GM23248 (cell line): ENCODE data around the gene TASOR2. TPM values are rescaled to one million over a fixed set of nuclear protein-coding genes. Genes with fewer than 3 reads are reported as not detected.

ENCODE experiments used
- DNase-seq: peaks from one replicate; pipeline ENCODE4 v3.0.0-alpha.2; 2015
- H2AFZ ChIP-seq: fragments of 200-600 bp; sonication (generic); 2 replicates; pipeline ENCODE4 v1.6.1; 2016; ENCODE audit warnings: antibody characterized with exemption
- H3F3A ChIP-seq: fragments of 200-600 bp; sonication (generic); 2 replicates; pipeline ENCODE4 v1.6.1; 2016; ENCODE audit warnings: mild to moderate bottlenecking, antibody characterized with exemption, mixed run types; ENCODE audit not compliant: insufficient read depth
- H3K27ac ChIP-seq: fragments of 200-600 bp; sonication (generic); 2 replicates; pipeline ENCODE4 v1.5.1; 2016; ENCODE audit warnings: mild to moderate bottlenecking
- H3K27me3 ChIP-seq: fragments of 200-600 bp; sonication (generic); replicated peaks from 2 replicates; pipeline ENCODE4 v1.6.1; 2016; ENCODE audit warnings: mild to moderate bottlenecking; ENCODE audit not compliant: insufficient read depth
- H3K36me3 ChIP-seq: fragments of 200-600 bp; sonication (generic); 2 replicates; pipeline ENCODE4 v1.6.1; 2016; ENCODE audit warnings: low read depth, mild to moderate bottlenecking
- H3K4me1 ChIP-seq: fragments of 200-600 bp; sonication (generic); 2 replicates; pipeline ENCODE4 v1.6.1; 2016; ENCODE audit warnings: mild to moderate bottlenecking; ENCODE audit not compliant: insufficient read depth
- H3K4me2 ChIP-seq: fragments of 200-600 bp; sonication (generic); one replicate; pipeline ENCODE4 v1.6.1; 2016; ENCODE audit warnings: mild to moderate bottlenecking; ENCODE audit not compliant: unreplicated experiment
- H3K4me3 ChIP-seq: fragments of 200-600 bp; sonication (generic); 2 replicates; pipeline ENCODE4 v1.5.1; 2016; ENCODE audit warnings: mild to moderate bottlenecking
- H3K79me2 ChIP-seq: fragments of 200-600 bp; sonication (generic); 2 replicates; pipeline ENCODE4 v1.6.1; 2016; ENCODE audit warnings: mild to moderate bottlenecking; ENCODE audit not compliant: insufficient read depth
- H3K9ac ChIP-seq: fragments of 200-600 bp; sonication (generic); 2 replicates; pipeline ENCODE4 v1.6.1; 2016; ENCODE audit warnings: mild to moderate bottlenecking
- H3K9me2 ChIP-seq: fragments of 200-600 bp; sonication (generic); 2 replicates; pipeline ENCODE4 v1.6.1; 2016; ENCODE audit warnings: mixed run types, mild to moderate bottlenecking, moderate library complexity; ENCODE audit not compliant: insufficient read depth
- H3K9me3 ChIP-seq: fragments of 200-600 bp; sonication (generic); one replicate; pipeline ENCODE4 v1.6.1; 2017; ENCODE audit warnings: low read depth
- H4K20me1 ChIP-seq: fragments of 200-600 bp; sonication (generic); 2 replicates; pipeline ENCODE4 v1.6.0; 2016; ENCODE audit not compliant: insufficient read depth
- EZH2 ChIP-seq: fragments of 200-600 bp; sonication (generic); IDR thresholded peaks from 2 replicates; pipeline ENCODE4 v1.6.1; 2018; ENCODE audit warnings: antibody characterized with exemption, mild to moderate bottlenecking; ENCODE audit not compliant: insufficient read depth, poor library complexity, severe bottlenecking
- EZH2phosphoT487 ChIP-seq: fragments of 200-600 bp; sonication (generic); IDR thresholded peaks from 2 replicates; pipeline ENCODE4 v1.6.1; 2018; ENCODE audit warnings: antibody characterized with exemption, moderate library complexity, mild to moderate bottlenecking, low read depth; ENCODE audit not compliant: insufficient read depth
- WGBS, 2 experiments: methylation state at CpG; one replicate each; pipeline ENCODE4 v1.1.6; 2015 to 2017; ENCODE audit warnings: low lambda C conversion rate in 2 of 2, low coverage in 1 of 2; ENCODE audit errors: missing lambda C conversion rate in 2 of 2; 5-methylcytosine and 5-hydroxymethylcytosine counted together
- in situ Hi-C: fragments of 300-500 bp; cut with MboI; formaldehyde crosslinking; loops from 2 replicates; pipeline ENCODE4 v1.15.0; 2020
- polyA plus RNA-seq: library from polyadenylated mRNA; unstranded; fragments of >200 nt; fragmentation: Nextera tagmentation; extraction: Ambion mirVana; gene quantifications from 2 replicates; pipeline ENCODE4 v1.2.1, GENCODE V29; 2016
- total RNA-seq: library from RNA; depleted of rRNA; stranded (reverse); fragments of >200 nt; shearing (Covaris generic); gene quantifications from 2 replicates; pipeline ENCODE4 v1.2.3, GENCODE V29; 2014

The TASOR2 gene
- total and polyA plus RNA-seq, 2 experiments from 2014 or later: 16.8 to 60.7 TPM

- Histone ChIP-seq H3K4me1 (peaks cover 3% of the 10 kb centered on the region; the same call in 1 of the 2 replicates), H2AFZ (no peak overlapping the region), H4K20me1 (no peaks in the 10 kb centered on the region), H3K9me2 (no peaks in the 10 kb centered on the region), H3K79me2 (peaks cover 21% of the 10 kb centered on the region), H3K4me3 (no peak overlapping the region), H3K9me3 (no peaks in the 10 kb centered on the region), H3K9ac (no peak overlapping the region), H3F3A (no peaks in the 10 kb centered on the region), H3K27ac (no peak overlapping the region), H3K27me3 (no peaks in the 10 kb centered on the region), H3K4me2 (no peak overlapping the region), H3K36me3 (no peaks in the 10 kb centered on the region)
- in situ Hi-C loops: no loop called here
- WGBS, 2 experiments: 75 to 81% methylated on average over 18 to 20 of the region's 20 CpGs
- TF ChIP-seq EZH2 (no peak), EZH2phosphoT487 (no peak)
- no peak for DNase-seq
Observed at GRCh38 chr10:5658871-5659618, 25.6 kb upstream of the TASOR2 start.

GRCh38 chr10:5659702-5660528, 24.7 kb upstream of the TASOR2 start:
- no peak for TF ChIP-seq EZH2phosphoT487
- TF ChIP-seq EZH2: no peak
- Histone ChIP-seq H3K27me3 (no peaks in the 10 kb centered on the region), H3F3A (no peaks in the 10 kb centered on the region; the same call in 1 of the 2 replicates), H3K36me3 (no peaks in the 10 kb centered on the region), H3K9ac (no peak overlapping the region), H2AFZ (no peak overlapping the region), H3K4me3 (no peak overlapping the region), H3K27ac (no peak overlapping the region), H3K9me2 (no peaks in the 10 kb centered on the region), H3K4me1 (peaks cover 3% of the 10 kb centered on the region; the same call in 1 of the 2 replicates), H3K79me2 (peaks cover 21% of the 10 kb centered on the region), H4K20me1 (no peaks in the 10 kb centered on the region), H3K9me3 (no peaks in the 10 kb centered on the region), H3K4me2 (no peak overlapping the region)
- peak; percentile 85 for DNase-seq
- in situ Hi-C loops: no loop called here
- 54% methylated on average over 16 of the region's 16 CpGs for WGBS, 2 experiments

DNA sequence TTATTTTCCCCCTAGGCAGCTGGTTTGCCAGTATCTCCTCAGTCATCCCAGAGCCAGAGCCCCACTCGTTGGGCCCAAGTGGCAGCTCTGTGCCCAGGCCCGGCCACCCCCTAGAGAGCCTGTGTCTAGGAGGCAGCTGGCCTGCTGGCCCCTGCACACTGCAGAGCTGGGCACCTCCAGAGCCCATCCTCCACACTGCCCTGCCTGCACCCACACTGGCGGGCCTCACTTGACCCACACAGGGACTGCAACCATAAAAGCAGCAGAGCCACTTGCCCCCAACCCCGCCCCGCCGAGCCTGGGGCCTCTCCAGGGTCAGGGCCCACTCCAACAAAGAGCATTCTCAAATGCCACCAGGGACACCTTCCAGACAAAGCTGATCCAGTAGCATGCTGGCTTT, 23.6 kb upstream of the TASOR2 start:
- H3K9ac ChIP-seq: no peak overlapping the region
- TF ChIP-seq EZH2: no peak
- no peak for TF ChIP-seq EZH2phosphoT487
- H3K9me3 ChIP-seq: no peaks in the 10 kb centered on the region
- H3F3A ChIP-seq: peaks cover 6% of the 10 kb centered on the region; the same call in 1 of the 2 replicates
- peaks cover 21% of the 10 kb centered on the region for H3K79me2 ChIP-seq
- no peak overlapping the region for H3K4me2 ChIP-seq
- H3K27me3 ChIP-seq: no peaks in the 10 kb centered on the region
- H3K9me2 ChIP-seq: no peaks in the 10 kb centered on the region
- no peak overlapping the region for H3K4me3 ChIP-seq
- no peak overlapping the region for H3K27ac ChIP-seq
- in situ Hi-C loops: no loop called here
- H2AFZ ChIP-seq: no peak overlapping the region
- no peaks in the 10 kb centered on the region for H3K36me3 ChIP-seq
- 82 to 86% methylated on average over 6 of the region's 6 CpGs for WGBS, 2 experiments
- no peak for DNase-seq
- H4K20me1 ChIP-seq: no peaks in the 10 kb centered on the region
- peaks cover 11% of the 10 kb centered on the region; the same call in 1 of the 2 replicates for H3K4me1 ChIP-seq

DNA sequence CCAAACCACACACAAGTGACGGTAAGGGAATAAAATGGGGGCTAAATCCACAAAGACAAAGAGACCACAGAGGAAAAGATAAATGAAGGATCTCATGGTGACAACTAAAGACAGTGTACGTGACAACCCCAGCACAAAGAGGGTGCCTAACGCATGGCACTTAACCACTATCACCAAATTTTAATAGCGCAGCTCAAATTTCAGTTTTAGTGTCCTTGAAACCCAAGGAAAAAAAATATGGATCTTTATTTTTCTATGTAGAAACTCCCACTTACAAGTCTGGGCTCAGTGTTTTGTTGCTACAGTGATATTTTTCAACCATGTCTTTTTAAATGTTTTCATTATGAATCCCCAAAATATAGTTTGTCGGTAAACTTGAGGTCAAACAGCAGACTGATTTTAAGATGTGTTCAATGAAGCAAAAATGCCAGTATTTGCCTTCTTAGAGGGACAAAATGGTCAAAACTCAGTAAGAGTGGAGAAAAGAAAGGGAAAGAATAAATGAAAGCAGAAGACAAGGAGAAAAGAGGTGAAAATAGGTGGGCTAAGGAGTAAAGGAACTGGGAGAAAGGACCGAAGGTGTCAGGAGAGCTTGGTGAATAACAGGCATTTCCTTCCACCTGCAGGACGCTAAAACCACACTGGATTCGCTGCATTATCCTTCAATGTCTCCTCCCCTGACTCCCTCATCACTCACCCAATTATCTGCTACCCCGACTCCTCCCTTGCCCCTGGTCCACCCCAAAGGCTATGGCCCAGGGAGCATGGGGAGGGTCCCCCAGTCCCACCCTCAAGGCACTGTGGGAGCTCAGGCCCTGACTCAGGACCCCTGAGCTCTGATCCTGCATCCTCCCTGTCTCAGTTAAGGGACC, 21.7 kb upstream of the TASOR2 start:
- no peak overlapping the region for H2AFZ ChIP-seq
- no peaks in the 10 kb centered on the region for H3K9me2 ChIP-seq
- DNase-seq: no peak
- TF ChIP-seq EZH2 (no peak), EZH2phosphoT487 (no peak)
- no peak overlapping the region for H3K9ac ChIP-seq
- H3K27ac ChIP-seq: no peak overlapping the region
- in situ Hi-C loops: no loop called here
- H4K20me1 ChIP-seq: no peaks in the 10 kb centered on the region
- H3K36me3 ChIP-seq: no peaks in the 10 kb centered on the region
- no peak overlapping the region for H3K4me3 ChIP-seq
- WGBS, 2 experiments: 84 to 87% methylated on average over 9 of the region's 9 CpGs
- H3F3A ChIP-seq: peaks cover 18% of the 10 kb centered on the region
- H3K4me1 ChIP-seq: peaks cover 11% of the 10 kb centered on the region; the same call in 1 of the 2 replicates
- no peaks in the 10 kb centered on the region for H3K9me3 ChIP-seq
- peaks cover 21% of the 10 kb centered on the region for H3K79me2 ChIP-seq
- H3K27me3 ChIP-seq: no peaks in the 10 kb centered on the region
- no peak overlapping the region for H3K4me2 ChIP-seq
